ENCODE results near the gene SV2C. TPM values are rescaled to one million over a fixed set of nuclear protein-coding genes. Genes with fewer than 3 reads are reported as not detected.

SV2C gene
- total RNA-seq, 1 experiment from 2014 or later: 0.09 TPM

- POLR2A ChIA-PET: no interaction called here
- Mint-ChIP-seq H3K27ac (peak overlapping the region; percentile 86), H3K36me3 (no peaks in the 10 kb centered on the region), H3K9me3 (peaks cover 5% of the 10 kb centered on the region; the same call in 1 of the 2 replicates), H3K4me1 (peaks cover 57% of the 10 kb centered on the region), H3K4me3 (no peak overlapping the region), H3K27me3 (ENCODE audit: low read depth) (no peaks in the 10 kb centered on the region)
- TF ChIP-seq FOXJ3 (CRISPR knock-in tag; IDR thresholded peaks at IDR 0.05; ENCODE audit: borderline replicate concordance) (no peak), TCF7 (CRISPR knock-in tag; IDR thresholded peaks at IDR 0.05; ENCODE audit: low read depth) (no peak), HMGXB4 (CRISPR knock-in tag; IDR thresholded peaks at IDR 0.05) (no peak), ZBTB43 (CRISPR knock-in tag; IDR thresholded peaks at IDR 0.05) (no peak), NR1H2 (CRISPR knock-in tag; IDR thresholded peaks at IDR 0.05) (no peak), TP53 (CRISPR knock-in tag; IDR thresholded peaks at IDR 0.05) (no peak), ZNF232 (CRISPR knock-in tag; IDR thresholded peaks at IDR 0.05) (no peak)
- CTCF ChIA-PET: interaction anchor here (1.0 to 3.5 kb wide), 3 partner anchors 11 to 52 kb away, joined by 3 to 25 read pairs (median 3); no protein-coding TSS in a partner anchor
- DNase-seq (ENCODE audit: low spot score): no peak
- no peak for ATAC-seq
Observed at GRCh38 chr5:76197726-76198125, 114.5 kb downstream of the SV2C start.

GRCh38 chr5:76199336-76200318 is 116.4 kb downstream of the SV2C start:
- peaks cover 5% of the 10 kb centered on the region; the same call in 1 of the 2 replicates for H3K9me3 Mint-ChIP-seq
- no peaks in the 10 kb centered on the region for H3K36me3 Mint-ChIP-seq
- ChIA-PET POLR2A (interaction anchor here (0.6 kb wide), 1 partner anchor 393 kb away, joined by 5 read pairs; no protein-coding TSS in a partner anchor), CTCF (interaction anchor here (1.0 to 2.7 kb wide), 2 partner anchors 10 to 25 kb away, joined by 3 to 12 read pairs (median 7); no protein-coding TSS in a partner anchor)
- peaks cover 48% of the 10 kb centered on the region for H3K4me1 Mint-ChIP-seq
- H3K4me3 Mint-ChIP-seq: no peak overlapping the region
- no peaks in the 10 kb centered on the region for H3K27me3 Mint-ChIP-seq (ENCODE audit: low read depth)
- ATAC-seq: peak; percentile 27; the same call in 1 of the 2 replicates
- no peak for DNase-seq (ENCODE audit: low spot score)
- no peak overlapping the region for H3K27ac Mint-ChIP-seq
- no peak for TF ChIP-seq GABPB1 (CRISPR knock-in tag; IDR thresholded peaks at IDR 0.05)
- TF ChIP-seq E2F4 (CRISPR knock-in tag; IDR thresholded peaks at IDR 0.05; ENCODE audit: borderline replicate concordance, low read depth): no peak
- TF ChIP-seq ZNF232 (CRISPR knock-in tag; IDR thresholded peaks at IDR 0.05): no peak
- TF ChIP-seq PREB (CRISPR knock-in tag; IDR thresholded peaks at IDR 0.05; ENCODE audit: borderline replicate concordance): no peak
- no peak for TF ChIP-seq ATF3 (CRISPR knock-in tag; conservative IDR thresholded peaks at IDR 0.05)
- TF ChIP-seq STAT6 (CRISPR knock-in tag; conservative IDR thresholded peaks at IDR 0.05; ENCODE audit: low read depth): no peak
- no peak for TF ChIP-seq ZNF512 (CRISPR knock-in tag; IDR thresholded peaks at IDR 0.05; ENCODE audit: borderline replicate concordance)
- no peak for TF ChIP-seq TCF7 (CRISPR knock-in tag; IDR thresholded peaks at IDR 0.05; ENCODE audit: low read depth)
- no peak for TF ChIP-seq USF2 (CRISPR knock-in tag; IDR thresholded peaks at IDR 0.05)
- no peak for TF ChIP-seq SOX15 (CRISPR knock-in tag; IDR thresholded peaks at IDR 0.05)
- TF ChIP-seq FOXP4 (CRISPR knock-in tag; IDR thresholded peaks at IDR 0.05): no peak
- TF ChIP-seq ESRRA (CRISPR knock-in tag; IDR thresholded peaks at IDR 0.05; ENCODE audit: borderline replicate concordance): no peak
